HepG2 (cell line): ENCODE data around the gene ACACB. TPM values are rescaled to one million over a fixed set of nuclear protein-coding genes. Genes with fewer than 3 reads are reported as not detected.

Experiments
- CREM ChIP-seq, 2 experiments: sonication (generic) in 1 of 2; formaldehyde crosslinking in 1 of 2; IDR thresholded peaks; 2 replicates each; pipeline versions ENCODE4 v1.4.0 to v1.6.1; 2016 to 2020; ENCODE audit warnings: antibody characterized with exemption in 1 of 2, mild to moderate bottlenecking in 1 of 2, missing genetic modification reagents in 1 of 2
- GLMP ChIP-seq: sonication (generic); formaldehyde crosslinking; IDR thresholded peaks from 2 replicates; pipeline ENCODE4 v1.9.0; 2021; ENCODE audit warnings: missing genetic modification reagents, mild to moderate bottlenecking, borderline replicate concordance
- HMGXB3 ChIP-seq: sonication (generic); formaldehyde crosslinking; IDR thresholded peaks from 2 replicates; pipeline ENCODE4 v1.4.0; 2020; ENCODE audit warnings: missing genetic modification reagents, borderline replicate concordance
- HOMEZ ChIP-seq: IDR thresholded peaks from 2 replicates; pipeline ENCODE4 v1.6.1; 2016; ENCODE audit warnings: low read depth
- MXD3 ChIP-seq: IDR thresholded peaks from 2 replicates; pipeline ENCODE4 v1.6.1; 2016; ENCODE audit warnings: mild to moderate bottlenecking, missing biosample characterization, missing genetic modification reagents
- ZBTB44 ChIP-seq: sonication (generic); formaldehyde crosslinking; IDR thresholded peaks from 2 replicates; pipeline ENCODE4 v1.4.0; 2020; ENCODE audit warnings: missing genetic modification reagents
- ZFP1 ChIP-seq: IDR thresholded peaks from 2 replicates; pipeline ENCODE4 v1.6.1; 2016
- ZNF280D ChIP-seq: sonication (generic); formaldehyde crosslinking; IDR thresholded peaks from 2 replicates; pipeline ENCODE4 v1.5.1; 2020; ENCODE audit warnings: mild to moderate bottlenecking, missing genetic modification reagents
- ZNF3 ChIP-seq: IDR thresholded peaks from 2 replicates; pipeline ENCODE4 v1.7.0; 2017; ENCODE audit warnings: inconsistent platforms
- ZNF44 ChIP-seq: sonication (generic); formaldehyde crosslinking; IDR thresholded peaks from 2 replicates; pipeline ENCODE4 v1.5.1; 2020; ENCODE audit warnings: mild to moderate bottlenecking, missing genetic modification reagents
- ZNF605 ChIP-seq: sonication (generic); formaldehyde crosslinking; IDR thresholded peaks from 2 replicates; pipeline ENCODE4 v1.8.0; 2022; ENCODE audit warnings: mild to moderate bottlenecking, missing genetic modification reagents
- ZNF740 ChIP-seq: sonication (generic); formaldehyde crosslinking; IDR thresholded peaks from 2 replicates; pipeline ENCODE4 v1.4.0; 2020; ENCODE audit warnings: missing genetic modification reagents
- ZSCAN21 ChIP-seq: sonication (generic); formaldehyde crosslinking; IDR thresholded peaks from 2 replicates; pipeline ENCODE4 v1.8.0; 2022; ENCODE audit warnings: mild to moderate bottlenecking, missing genetic modification reagents, moderate library complexity, borderline replicate concordance
- polyA plus RNA-seq, 8 experiments: library from polyadenylated mRNA; depleted of rRNA in 3 of 8; stranded (reverse) in 7 of 8; unstranded in 1 of 8; fragments of >200 nt; fragmentation: Illumina TruSeq in 4 of 8; extraction: Trizol in 4 of 8; gene quantifications; 2 replicates each; pipeline versions ENCODE4 v1.2.1 to v1.2.3, GENCODE V29; 2011 to 2016; ENCODE audit warnings: low read depth in 4 of 8, missing spikeins in 1 of 8, mixed read lengths in 1 of 8; ENCODE audit not compliant: insufficient read depth in 1 of 8
- total RNA-seq, 5 experiments: library from RNA; depleted of rRNA; stranded (reverse); fragments of >200 nt; fragmentation: Illumina TruSeq; extraction: Trizol; gene quantifications; 2 replicates each; pipeline ENCODE4 v1.2.3, GENCODE V29; 2016; ENCODE audit warnings: low read depth in 1 of 5

ACACB gene
- total and polyA plus RNA-seq, 2 of the 13 experiments (the other 11 are each of a cell fraction or from before 2014, with no cell fraction given) = 6.2 to 8.6 TPM

- TF ChIP-seq ZNF280D (CRISPR knock-in tag) (0 out of 2 replicates have a peak, but pooled peaks have one; percentile 89), CREM (IDR thresholded peaks at IDR 0.05) (peak; percentile 53; the same call in 1 of the 2 replicates), CREM (CRISPR knock-in tag; IDR thresholded peaks at IDR 0.05) (no peak), HMGXB3 (CRISPR knock-in tag) (peak; percentile 48; the same call in 1 of the 2 replicates), ZFP1 (CRISPR knock-in tag) (peak; percentile 45; the same call in 1 of the 2 replicates), ZNF3 (CRISPR knock-in tag) (no peak; the same call in 1 of the 2 replicates), MXD3 (CRISPR knock-in tag) (peak; percentile 42; the same call in 1 of the 2 replicates), HOMEZ (CRISPR knock-in tag) (no peak), ZNF740 (CRISPR knock-in tag) (0 out of 2 replicates have a peak, but pooled peaks have one; percentile 6), GLMP (CRISPR knock-in tag) (no peak), ZNF44 (CRISPR knock-in tag) (0 out of 2 replicates have a peak, but pooled peaks have one; percentile 24), ZNF605 (CRISPR knock-in tag) (peak; percentile 47; the same call in 1 of the 2 replicates), ZSCAN21 (CRISPR knock-in tag) (no peak), ZBTB44 (CRISPR knock-in tag) (0 out of 2 replicates have a peak, but pooled peaks have one; percentile 18)
Observed at GRCh38 chr12:109115758-109116610, at the start of gene ACACB (continued).
